GM19238 (cell line): ENCODE results near the gene KPNA4.

Experiments used
- DNase-seq: peaks from one replicate; pipeline ENCODE4 v3.0.0; 2011; ENCODE audit warnings: low spot score; ENCODE audit not compliant: insufficient read length

Gene KPNA4

DNA sequence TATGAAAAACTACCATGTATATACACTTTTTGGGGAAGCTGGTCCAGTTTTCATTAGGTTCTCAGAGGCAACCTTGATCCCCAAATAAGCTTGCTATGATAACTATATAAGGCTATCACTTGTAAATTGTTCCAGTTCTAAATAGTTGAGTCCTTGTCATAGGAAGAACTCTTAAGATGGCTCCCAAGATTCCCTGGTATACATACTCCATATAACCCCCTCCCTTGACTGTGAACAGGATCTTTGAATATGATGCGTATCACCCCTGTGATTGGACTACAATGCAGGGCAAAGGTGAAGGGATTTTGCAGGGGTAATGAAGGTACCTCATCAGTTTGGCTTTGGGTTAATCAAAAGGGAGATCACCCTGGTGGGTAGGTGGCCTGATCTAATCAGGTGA lies 67.2 kb downstream of the KPNA4 start:
- no peak for DNase-seq

DNA sequence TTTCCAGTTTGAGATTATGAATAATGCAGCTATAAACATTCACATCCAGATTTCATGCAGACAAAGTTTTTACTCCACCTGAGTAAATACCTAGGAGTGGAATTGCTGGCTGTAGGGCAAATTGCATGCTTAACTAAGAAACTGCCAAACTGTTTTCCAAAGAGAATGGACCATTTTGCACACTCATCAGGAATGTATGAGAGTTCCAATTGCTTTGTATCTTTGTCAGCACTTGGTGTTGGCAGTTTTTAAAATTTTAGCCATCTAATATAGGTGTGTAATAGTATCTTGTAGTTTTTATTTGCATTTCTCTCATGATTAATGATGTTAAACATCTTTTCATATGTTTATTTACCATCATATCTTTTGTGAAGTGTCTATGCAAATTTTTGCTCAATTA lies 75.2 kb downstream of the KPNA4 start:
- DNase-seq, result no peak

DNA sequence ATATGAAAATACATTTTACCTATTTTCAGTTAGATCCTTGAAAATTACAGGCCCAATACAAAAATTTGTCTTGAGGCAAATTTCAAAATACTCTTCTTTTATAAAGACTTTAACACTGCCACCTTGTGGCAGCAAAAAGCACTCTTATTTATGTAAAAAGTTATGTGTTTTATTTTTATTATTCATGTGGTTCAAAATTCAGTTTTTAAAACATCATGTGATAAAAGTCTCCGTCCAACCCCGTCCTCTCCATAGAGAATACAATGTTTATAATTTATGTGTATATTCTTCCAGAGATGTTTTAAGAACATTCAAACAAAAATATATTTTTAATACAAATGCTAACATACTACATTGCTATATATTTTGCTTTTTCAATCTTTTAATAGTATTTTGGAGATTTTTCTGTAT lies 78.9 kb downstream of the KPNA4 start:
- no peak for DNase-seq

DNA sequence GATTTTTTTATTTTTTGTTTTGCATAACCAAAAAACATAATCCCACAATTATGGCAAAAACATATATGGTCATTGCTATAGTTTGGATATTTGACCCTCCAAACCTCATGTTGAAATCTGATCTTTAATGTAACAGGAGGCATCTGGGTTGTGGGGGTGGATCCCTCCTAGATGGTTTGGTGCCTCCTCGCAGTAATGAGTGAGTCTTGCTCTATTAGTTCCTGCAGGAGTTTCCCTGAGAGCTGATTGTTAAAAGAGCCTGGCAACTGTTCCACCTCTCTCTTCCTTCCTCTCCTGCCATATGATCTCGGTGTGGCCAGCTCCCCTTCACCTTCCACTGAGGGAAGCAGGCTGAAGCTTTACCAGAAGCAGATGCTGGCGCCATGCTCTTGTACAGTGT lies 82.6 kb downstream of the KPNA4 start:
- no peak for DNase-seq

DNA sequence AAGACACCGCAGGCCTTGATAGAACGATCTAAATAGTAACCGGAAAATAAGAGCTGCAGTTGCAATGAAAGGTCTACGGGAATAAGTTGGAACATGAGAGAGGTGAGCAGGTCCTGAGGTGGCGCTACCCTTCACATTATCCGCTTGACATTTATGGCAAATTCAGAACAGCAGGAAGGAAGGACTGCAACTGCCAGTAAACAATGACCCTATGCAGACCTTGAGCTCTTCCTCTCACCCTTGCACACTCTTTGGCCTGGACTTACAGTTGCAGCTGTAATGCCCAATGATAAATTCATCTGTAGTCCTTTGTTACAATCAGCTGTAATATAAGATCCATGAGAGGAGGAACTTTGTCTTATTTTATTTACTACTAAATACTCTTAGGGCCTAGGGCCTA lies 83.5 kb downstream of the KPNA4 start:
- no peak for DNase-seq

DNA sequence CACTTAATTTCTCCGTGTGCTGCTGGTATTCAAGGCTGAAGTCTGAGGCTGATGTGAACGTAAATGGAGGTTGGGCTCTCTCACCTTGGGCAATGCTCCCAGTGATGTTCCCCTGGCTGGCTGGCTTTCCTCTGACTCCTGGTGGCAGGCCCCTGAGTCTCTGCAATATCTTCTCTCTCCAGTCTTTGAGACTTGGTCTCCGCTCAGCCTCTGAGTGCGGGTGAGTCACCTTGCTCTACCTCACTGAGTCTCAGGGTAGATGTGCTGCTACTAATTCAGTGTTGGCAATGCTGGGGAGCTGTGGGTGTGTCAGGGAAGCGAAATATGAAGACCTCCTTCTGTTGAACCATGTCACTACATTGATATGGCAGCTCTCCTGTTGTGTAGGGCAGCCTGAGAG lies 84.4 kb downstream of the KPNA4 start:
- no peak for DNase-seq

DNA sequence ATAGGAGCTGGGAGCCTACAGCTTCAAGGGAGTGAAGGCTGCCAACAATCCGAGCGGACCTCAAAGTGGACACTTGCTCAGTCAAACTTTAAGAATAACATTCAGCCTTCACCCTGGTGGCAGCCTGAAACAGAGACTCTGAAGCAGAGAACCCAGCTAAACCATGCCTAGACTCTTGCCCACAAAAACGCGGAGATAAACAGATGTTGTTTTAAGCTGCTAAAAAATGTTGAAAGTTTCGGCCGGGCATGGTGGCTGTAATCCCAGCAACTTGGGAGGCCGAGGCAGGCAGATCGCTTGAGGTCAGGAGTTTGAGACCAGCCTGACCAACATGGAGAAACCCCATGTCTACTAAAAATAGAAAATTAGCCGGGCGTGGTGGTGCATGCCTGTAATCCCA lies 86.0 kb downstream of the KPNA4 start:
- no peak for DNase-seq

DNA sequence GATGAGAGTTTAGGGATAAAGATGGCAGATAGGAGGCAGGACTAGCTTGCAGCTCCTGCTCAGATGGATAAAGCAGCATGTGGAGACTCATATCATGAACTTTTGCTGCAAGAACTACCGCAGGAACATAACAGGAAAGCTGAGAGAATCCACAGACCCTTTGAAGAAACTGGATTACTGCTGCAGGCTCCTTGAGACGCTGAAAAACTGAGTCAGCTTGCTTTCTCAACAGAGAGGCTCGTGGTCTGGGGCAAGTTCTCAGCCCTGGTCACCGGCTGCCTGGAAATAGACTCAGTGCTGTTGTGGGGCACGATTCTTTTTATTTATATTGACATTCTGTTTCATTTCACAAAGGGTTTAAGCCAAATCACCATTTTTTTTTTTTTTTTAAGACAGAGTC lies 87.0 kb downstream of the KPNA4 start:
- DNase-seq, result no peak

DNA sequence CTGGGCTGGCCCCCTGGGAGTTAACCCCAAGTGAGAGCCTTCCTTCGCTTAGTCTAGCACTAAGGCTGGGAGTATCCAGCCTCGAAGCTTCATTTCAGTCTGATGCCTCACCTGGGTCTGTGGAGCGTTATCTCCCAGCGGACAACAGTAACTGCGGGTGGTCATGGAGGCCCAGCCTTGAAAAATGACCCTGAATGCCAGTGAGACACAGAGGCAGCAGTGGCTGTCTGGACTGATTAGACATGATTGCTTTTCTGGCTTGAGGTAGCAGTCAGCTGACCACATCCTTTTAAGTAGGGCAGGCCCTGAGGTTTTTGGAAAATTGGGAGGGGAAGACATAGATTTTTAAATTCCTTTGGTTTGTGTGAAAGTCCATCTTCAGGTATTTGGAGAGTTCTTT lies 87.6 kb downstream of the KPNA4 start:
- no peak for DNase-seq

DNA sequence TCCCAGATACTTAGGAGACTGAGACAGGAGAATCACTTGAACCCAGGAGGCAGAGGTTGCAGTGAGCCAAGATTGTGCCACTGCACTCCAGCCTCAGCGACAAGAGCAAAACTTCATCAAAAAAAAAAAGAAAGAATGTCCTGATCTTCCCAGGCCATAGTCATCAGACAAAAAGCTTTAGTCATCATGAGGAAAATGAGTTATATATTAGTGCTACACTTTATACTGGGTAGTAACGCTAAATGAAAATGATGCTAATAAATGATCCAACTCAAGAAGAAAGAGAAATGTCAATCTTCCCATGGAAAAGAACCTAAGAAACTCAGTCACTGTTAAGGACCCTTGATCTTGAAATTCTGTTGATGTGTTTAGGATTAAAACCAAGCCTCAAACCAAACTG lies 89.5 kb downstream of the KPNA4 start:
- DNase-seq, result no peak

DNA sequence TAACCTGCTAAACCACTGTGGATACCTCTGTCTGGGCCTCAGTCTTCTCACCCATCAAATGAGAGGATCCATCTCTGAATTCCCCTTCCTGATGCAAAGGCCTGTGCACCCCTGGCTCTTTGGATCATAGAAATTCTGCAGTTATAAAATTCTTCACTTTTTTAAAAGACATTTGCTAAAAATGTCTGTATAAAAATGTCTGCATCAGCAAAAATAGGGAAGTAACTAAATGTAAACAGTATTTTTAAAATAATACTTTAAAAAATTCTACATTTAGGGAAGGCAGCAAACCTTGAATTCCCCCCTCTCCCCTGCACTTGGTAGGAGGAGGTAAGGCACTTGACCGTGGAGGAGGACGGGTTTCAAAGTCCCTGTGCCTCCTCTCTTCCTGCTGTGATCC lies 90.2 kb downstream of the KPNA4 start:
- DNase-seq, result no peak

DNA sequence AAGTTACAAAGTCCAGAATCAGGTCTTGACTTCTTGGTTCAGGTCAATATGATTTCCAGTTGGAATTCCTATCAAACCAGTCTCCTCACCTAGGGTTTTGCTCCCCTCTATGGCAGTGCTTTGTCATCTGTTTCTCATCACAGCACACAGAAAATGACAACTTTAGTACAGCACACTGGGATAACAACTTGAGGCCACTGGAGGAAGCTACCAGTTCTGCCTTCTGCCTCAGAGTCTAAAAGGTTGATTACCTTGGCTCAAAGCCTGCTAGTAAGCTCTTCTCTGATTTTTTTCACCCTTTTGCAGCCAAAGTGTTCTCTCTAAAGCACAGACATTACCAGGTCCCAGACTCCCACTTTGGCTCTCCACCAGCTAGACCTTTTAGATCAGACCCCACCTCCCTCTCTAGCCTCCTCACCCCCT lies 90.9 kb downstream of the KPNA4 start:
- DNase-seq, result no peak

DNA sequence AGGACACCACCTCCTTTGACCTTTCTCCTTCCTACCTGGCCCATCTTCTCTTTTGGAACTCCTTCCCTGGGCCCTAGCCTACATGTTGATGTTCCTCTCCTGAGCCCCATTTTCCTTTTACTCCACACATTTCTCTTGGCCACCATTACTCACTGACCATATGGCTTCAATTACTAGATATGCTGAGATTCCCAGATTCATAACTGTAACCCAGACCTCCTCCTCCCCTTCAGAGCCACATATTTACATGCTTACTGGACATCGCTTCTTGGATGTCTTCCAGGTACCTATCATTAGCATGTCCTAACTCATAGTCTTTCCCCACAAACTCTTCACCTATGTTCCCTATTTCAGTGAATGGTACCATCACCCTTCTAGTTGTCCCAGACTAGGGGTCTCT lies 91.4 kb downstream of the KPNA4 start:
- DNase-seq, result no peak

DNA sequence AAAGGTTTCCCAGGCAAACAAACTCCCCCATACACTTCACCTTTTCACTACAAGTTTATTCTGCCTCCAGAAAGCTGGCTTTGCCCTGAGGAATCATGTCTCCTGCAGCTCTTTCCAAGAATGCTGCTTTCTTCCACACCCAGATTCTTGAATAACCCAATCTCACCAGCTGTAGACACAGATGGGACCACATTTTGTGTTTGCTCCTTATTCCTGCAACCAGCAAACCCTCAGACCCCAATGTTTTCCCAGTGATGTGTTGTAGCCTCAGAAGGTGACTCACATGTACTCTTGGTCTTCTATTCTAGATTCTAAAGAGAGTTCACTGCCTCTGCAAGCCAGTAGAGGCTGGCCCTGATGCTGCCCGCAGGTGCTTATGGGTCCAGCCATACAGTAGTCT lies 92.2 kb downstream of the KPNA4 start:
- DNase-seq, result no peak

DNA sequence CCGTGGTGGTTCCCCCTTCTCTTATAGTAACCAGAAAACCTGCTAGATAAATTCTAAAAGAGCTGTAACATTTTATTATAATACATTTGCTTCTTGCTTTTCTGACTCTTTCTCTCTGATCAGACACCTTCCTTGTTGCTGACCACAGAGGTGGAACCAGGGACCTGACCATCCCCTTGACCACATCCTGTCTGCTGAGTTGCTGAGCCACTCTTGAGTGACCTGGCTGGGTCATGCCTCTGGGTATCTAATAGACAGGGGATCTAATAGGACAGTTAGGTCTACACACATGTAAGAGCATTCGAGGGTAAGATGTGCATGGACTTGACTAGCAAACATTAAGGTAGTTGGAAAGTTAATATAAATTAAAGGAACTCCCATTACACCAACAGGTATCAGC lies 93.0 kb downstream of the KPNA4 start:
- no peak for DNase-seq

DNA sequence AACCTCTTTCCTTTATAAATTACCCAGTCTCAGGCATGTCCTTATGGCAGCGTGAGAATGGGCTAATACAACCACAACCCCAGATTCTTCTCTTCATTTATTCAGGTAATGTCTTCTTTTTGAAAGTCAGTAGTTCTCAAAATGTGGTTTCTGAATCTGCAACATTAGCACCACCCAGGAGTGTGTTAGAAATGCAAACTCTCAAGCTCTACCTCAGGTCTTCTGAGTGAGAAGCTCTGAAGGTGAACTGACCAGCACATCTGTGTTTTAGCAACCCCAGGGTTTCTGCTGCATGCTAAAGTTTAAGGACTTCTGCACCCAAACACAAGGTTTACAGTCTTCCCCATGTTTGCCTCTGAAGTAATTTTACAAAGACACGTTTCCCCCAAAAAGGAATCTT lies 93.5 kb downstream of the KPNA4 start:
- no peak for DNase-seq

DNA sequence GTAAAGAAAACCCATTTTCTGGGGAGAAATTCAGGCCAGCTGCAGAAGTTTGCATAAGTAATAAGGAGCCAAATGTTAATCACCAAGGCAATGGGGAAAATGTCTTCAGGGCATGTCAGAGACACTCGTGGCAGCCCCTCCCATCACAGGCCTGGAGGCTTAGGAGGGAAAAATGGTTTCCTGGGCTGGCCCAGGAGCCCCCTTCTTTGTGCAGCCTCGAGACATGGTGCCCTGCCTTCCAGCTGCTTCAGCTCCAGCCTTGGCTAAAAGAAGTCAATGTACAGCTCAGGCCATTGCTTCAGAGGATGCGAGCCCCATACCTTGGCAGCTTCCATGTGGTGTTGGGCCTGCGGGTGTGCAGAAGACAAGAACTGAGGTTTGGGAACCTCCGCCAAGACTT lies 95.2 kb downstream of the KPNA4 start:
- DNase-seq, result no peak

DNA sequence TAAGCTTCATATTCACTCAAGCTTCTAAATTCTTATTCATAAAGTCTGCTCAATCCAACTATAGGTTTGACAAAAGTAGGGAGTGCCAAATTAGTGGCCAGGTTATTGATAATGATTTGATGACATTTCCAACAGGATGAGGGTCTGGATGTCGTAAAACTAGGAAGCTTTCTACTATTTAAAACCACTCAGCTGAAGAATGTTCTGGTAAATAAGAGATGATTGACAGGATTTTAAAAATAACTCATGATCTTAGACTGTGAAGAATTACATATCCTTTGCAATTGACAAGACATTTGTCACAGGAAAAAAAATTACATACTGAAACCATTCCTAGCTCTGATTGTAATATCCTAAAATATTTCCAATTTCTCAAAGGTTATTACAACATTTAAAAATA lies 100.4 kb downstream of the KPNA4 start:
- DNase-seq, result no peak

DNA sequence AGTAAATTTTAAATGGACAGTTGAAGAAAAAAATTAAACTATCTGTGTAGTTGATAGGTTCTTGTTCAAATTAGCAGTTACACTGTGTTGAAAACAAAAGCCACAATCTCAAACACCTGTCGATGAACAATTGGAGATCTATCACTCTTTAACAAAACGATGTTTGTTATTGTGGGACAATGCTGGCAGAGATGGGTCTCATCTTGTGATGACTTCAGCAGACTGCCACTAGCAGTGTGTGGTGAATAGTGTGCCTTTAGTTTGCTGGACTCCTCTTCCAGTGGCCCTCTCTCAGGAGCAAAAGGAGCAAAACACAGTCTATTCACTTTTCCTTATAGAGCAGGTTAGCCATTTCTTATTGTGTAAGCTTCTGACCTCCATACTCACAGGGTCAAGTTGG lies 101.0 kb downstream of the KPNA4 start:
- no peak for DNase-seq

DNA sequence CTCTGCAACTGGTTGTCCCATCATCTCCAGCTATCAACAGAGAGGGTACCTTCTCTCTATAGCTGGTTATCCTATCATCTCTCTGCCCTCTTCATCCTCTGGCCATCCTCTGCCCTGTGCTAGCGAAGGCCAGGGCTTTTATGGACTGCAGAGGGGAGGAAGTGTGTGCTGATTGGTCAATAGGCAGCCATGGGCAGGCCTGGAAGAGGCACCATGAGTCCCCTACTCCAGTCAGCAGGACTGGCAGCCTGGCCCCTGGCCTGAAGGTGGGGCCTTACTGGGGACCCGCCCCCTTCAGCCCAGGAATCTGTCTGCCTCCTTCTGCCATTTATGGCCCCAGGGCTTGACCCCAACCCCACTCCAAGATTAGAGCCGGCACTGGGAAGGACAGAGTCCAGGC lies 105.3 kb downstream of the KPNA4 start:
- no peak for DNase-seq

DNA sequence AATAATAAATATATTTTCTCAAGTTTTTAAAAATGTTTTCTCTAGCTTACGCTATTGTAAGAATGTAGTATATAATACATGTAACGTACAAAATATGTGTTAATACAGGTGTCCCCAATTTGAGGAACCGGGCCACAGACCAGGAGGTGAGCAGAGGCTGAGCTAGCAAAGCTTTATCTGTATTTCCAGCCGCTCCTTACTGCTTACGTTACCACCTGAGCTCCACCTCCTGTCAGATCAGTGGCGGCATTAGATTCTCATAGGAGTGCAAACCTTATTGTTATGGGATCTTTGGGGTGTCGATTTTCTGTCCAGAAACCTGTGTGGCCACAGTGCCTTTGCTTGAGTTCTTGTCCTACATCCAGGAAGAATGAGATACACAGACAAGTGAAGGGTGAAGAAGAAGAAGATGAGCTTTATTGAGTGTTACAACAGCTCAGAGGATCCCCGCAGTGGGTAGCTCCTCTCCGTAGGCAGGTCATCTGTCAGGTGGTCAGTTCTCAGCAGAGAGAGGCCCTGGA lies 105.9 kb downstream of the KPNA4 start:
- DNase-seq, result no peak

DNA sequence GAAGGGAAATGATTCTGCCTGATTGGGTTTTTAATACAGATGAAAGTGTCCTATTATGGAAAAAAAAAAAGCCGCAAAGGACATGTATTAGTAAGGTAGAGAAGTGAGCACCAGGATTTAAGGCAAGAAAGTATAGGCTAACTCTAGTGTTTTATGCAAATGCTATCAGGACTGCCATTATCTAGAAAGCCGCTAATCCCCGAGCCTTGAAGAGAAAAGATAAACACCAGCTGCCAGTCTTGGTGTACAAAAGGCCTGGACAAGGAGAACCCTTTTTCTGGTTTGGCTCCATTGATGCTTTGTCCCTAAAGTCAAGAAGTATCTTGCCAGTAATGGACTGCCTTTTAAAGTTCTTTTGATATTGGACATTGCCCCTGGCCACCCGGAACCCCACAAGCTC lies 107.2 kb downstream of the KPNA4 start:
- DNase-seq, result no peak

DNA sequence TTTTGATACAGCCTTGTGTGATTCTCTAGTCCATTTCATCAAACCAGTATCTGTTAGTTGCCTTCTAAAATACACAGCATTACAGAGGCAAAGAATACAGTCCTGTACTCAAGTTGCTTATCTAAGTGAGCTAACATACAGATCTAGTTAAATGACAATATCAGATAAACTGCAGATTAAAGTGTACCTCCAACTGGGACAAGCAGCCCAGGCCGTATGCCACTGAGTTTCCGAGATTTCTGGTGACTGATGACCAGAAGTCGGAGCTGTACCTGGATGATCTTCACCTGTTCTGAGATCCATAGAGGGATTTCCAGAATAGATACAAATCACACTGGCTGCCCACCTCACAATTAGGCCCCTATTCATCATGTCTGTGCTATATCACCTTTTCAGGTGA lies 109.5 kb downstream of the KPNA4 start:
- no peak for DNase-seq

DNA sequence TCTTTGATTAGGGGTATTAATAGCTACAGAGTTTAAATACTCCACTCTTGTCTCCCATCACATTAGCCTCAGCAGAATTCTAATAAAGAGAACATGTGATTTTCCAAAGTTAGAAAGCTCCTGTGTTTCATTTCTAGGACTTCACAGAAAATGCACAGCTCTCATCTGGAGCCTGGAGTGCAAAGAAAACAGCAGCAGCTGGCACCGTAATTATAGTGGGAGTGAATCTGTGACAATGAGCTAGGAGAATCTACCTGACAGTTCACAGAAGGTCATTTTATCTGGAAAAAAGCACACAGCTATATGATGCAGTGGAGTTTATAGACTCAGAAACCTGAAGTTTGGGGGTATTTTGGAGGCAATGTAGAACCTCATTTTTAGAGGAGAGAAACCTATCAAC lies 110.4 kb downstream of the KPNA4 start:
- no peak for DNase-seq
